Measurements from ENCODE around the gene ABHD11. TPM values are rescaled to one million over a fixed set of nuclear protein-coding genes. Genes with fewer than 3 reads are reported as not detected.

The ABHD11 gene
- total RNA-seq, 1 donor from 2014 or later, result 13.6 TPM

Small RNA genes lying within 50 kb of the gene (small RNA-seq; reads per million reads assigned to genes)
- gene MIR4284 (0.16 reads per million), gene RN7SL265P (not detected)

Other genes with a start within 250 kb of the ABHD11 start
- gene BAZ1B, start 216.5 kb downstream of the ABHD11 start, total RNA-seq, result 38.1 TPM
- gene BCL7B, start 181.1 kb downstream of the ABHD11 start, total RNA-seq, result 6.8 TPM
- 54.8 TPM for gene TBL2, start 160.2 kb downstream of the ABHD11 start, total RNA-seq
- gene MLXIPL, start 114.3 kb downstream of the ABHD11 start, total RNA-seq, result 1.6 TPM
- 3.1 TPM for gene VPS37D, start 71.0 kb downstream of the ABHD11 start, total RNA-seq
- gene DNAJC30, start 55.3 kb downstream of the ABHD11 start, total RNA-seq, result 1.6 TPM
- gene BUD23, start 55.2 kb downstream of the ABHD11 start, total RNA-seq, result 45.4 TPM
- 8.4 TPM for gene STX1A, start 19.1 kb downstream of the ABHD11 start, total RNA-seq
- 0.52 TPM for gene CLDN3, start 31.5 kb upstream of the ABHD11 start, total RNA-seq
- not detected for gene CLDN4, start 92.2 kb upstream of the ABHD11 start, total RNA-seq
- 1.6 TPM for gene METTL27, start 103.7 kb upstream of the ABHD11 start, total RNA-seq
- gene TMEM270, start 122.4 kb upstream of the ABHD11 start, total RNA-seq, result not detected

All from skeletal muscle tissue (tissue), 2 donors.